IMR-90 (cell line): ENCODE results near the gene COPS4. TPM values are rescaled to one million over a fixed set of nuclear protein-coding genes. Genes with fewer than 3 reads are reported as not detected.
A peak's percentile ranks its signal among the peaks of the same experiment; 100 is the strongest.

Source experiments
- ATAC-seq: fragments of 200-7000 bp; cut with Tn5 transposase; 2 replicates; pipeline ENCODE4 v1.9.1; 2020; ENCODE audit warnings: low read depth, mild to moderate bottlenecking, moderate library complexity
- BruUV-seq: library from RNA; stranded (reverse); fragments of 400-500 nt; replicated peaks from 2 replicates; lab custom pipeline; 2021; lab: Mats Ljungman, UMichigan
- CTCF ChIA-PET: fragments of 300-600 bp; formaldehyde crosslinking; extraction: SDS; loops from one replicate; lab custom pipeline; 2021; ENCODE audit warnings: antibody characterized with exemption; lab: Yijun Ruan, JAX
- POLR2A ChIA-PET: fragments of 300-600 bp; sonication (Branson Sonifier 250); formaldehyde crosslinking; loops from one replicate; lab custom pipeline; 2022; ENCODE audit warnings: antibody characterized with exemption; ENCODE audit not compliant: unreplicated experiment; lab: Charles Lee
- DNase-seq: peaks from one replicate; pipeline ENCODE4 v3.0.0; 2013
- H2AFZ ChIP-seq: replicated peaks from 2 replicates; pipeline ENCODE3; 2013; ENCODE audit warnings: low read length, mild to moderate bottlenecking; ENCODE audit not compliant: poor library complexity
- H2AK5ac ChIP-seq: 2 replicates; pipeline ENCODE4 v1.6.1; 2013; ENCODE audit warnings: low read depth, low read length, inconsistent platforms
- H2AK9ac ChIP-seq: replicated peaks from 2 replicates; pipeline ENCODE3; 2013; ENCODE audit warnings: mild to moderate bottlenecking, low read depth, low read length, moderate library complexity; ENCODE audit not compliant: poor library complexity
- H2BK120ac ChIP-seq: 2 replicates; pipeline ENCODE4 v1.6.1; 2013; ENCODE audit warnings: low read depth, low read length, inconsistent platforms
- H2BK15ac ChIP-seq: 3 replicates; pipeline ENCODE4 v1.6.1; 2013; ENCODE audit warnings: low read depth, low read length, inconsistent platforms
- H2BK20ac ChIP-seq: 2 replicates; pipeline ENCODE4 v1.6.1; 2013; ENCODE audit warnings: low read depth, mild to moderate bottlenecking, inconsistent platforms, low read length, moderate library complexity
- H2BK5ac ChIP-seq: 2 replicates; pipeline ENCODE4 v1.6.1; 2013; ENCODE audit warnings: mild to moderate bottlenecking, low read depth, low read length, inconsistent platforms; ENCODE audit not compliant: poor library complexity, severe bottlenecking
- H3K14ac ChIP-seq: replicated peaks from 2 replicates; pipeline ENCODE4 v1.6.1; 2013; ENCODE audit warnings: low read depth, low read length, inconsistent platforms
- H3K18ac ChIP-seq: 2 replicates; pipeline ENCODE4 v1.6.1; 2013; ENCODE audit warnings: low read depth, low read length, control low read depth
- H3K23ac ChIP-seq: 2 replicates; pipeline ENCODE4 v1.6.1; 2013; ENCODE audit warnings: low read depth, low read length, inconsistent platforms
- H3K27ac ChIP-seq: 2 replicates; pipeline ENCODE4 v1.5.1; 2013; ENCODE audit warnings: mild to moderate bottlenecking, control low read depth, low read length; ENCODE audit not compliant: insufficient read depth
- H3K27me3 ChIP-seq: 2 replicates; pipeline ENCODE4 v1.6.1; 2013; ENCODE audit warnings: low read length; ENCODE audit not compliant: control insufficient read depth, insufficient read depth
- H3K36me3 ChIP-seq: 2 replicates; pipeline ENCODE4 v1.6.1; 2013; ENCODE audit warnings: low read length, mixed read lengths; ENCODE audit not compliant: control insufficient read depth, insufficient read depth
- H3K4ac ChIP-seq: 2 replicates; pipeline ENCODE4 v1.6.1; 2013; ENCODE audit warnings: low read depth, low read length, inconsistent platforms
- H3K4me1 ChIP-seq: 2 replicates; pipeline ENCODE4 v1.6.1; 2013; ENCODE audit warnings: low read length, mixed read lengths; ENCODE audit not compliant: control insufficient read depth, insufficient read depth
- H3K4me2 ChIP-seq: 2 replicates; pipeline ENCODE4 v1.6.1; 2013; ENCODE audit warnings: low read depth, mild to moderate bottlenecking, control low read depth, low read length, moderate library complexity
- H3K4me3 ChIP-seq: 2 replicates; pipeline ENCODE4 v1.5.1; 2013; ENCODE audit warnings: low read depth, mild to moderate bottlenecking, control low read depth, low read length, moderate library complexity; ENCODE audit not compliant: insufficient read depth
- H3K56ac ChIP-seq: 2 replicates; pipeline ENCODE4 v1.6.1; 2013; ENCODE audit warnings: low read length, inconsistent platforms; ENCODE audit not compliant: insufficient read depth; ENCODE audit errors: extremely low read depth
- H3K79me1 ChIP-seq, 2 experiments: 2 replicates each; pipeline ENCODE4 v1.6.1; 2013; ENCODE audit warnings: low read length in 2 of 2, inconsistent platforms in 1 of 2, low read depth in 1 of 2
- H3K9ac ChIP-seq: 2 replicates; pipeline ENCODE4 v1.6.1; 2013; ENCODE audit warnings: low read depth, low read length, control low read depth
- H3K9me1 ChIP-seq: 2 replicates; pipeline ENCODE4 v1.6.1; 2013; ENCODE audit warnings: low read length, inconsistent platforms; ENCODE audit not compliant: insufficient read depth
- H3K9me3 ChIP-seq: 2 replicates; pipeline ENCODE4 v1.6.1; 2013; ENCODE audit warnings: low read length; ENCODE audit not compliant: control insufficient read depth, insufficient read depth
- H4K20me1 ChIP-seq: 2 replicates; pipeline ENCODE4 v1.6.1; 2013; ENCODE audit warnings: low read length, inconsistent platforms; ENCODE audit not compliant: insufficient read depth
- H4K5ac ChIP-seq: 2 replicates; pipeline ENCODE4 v1.6.1; 2013; ENCODE audit warnings: mild to moderate bottlenecking, low read depth, low read length, control low read depth
- H4K8ac ChIP-seq, 2 experiments: 2 replicates each; pipeline ENCODE4 v1.6.1; 2013; ENCODE audit warnings: low read depth in 2 of 2, low read length in 2 of 2, control low read depth in 1 of 2, inconsistent platforms in 1 of 2
- H4K91ac ChIP-seq: 2 replicates; pipeline ENCODE4 v1.6.1; 2013; ENCODE audit warnings: low read depth, low read length, inconsistent platforms; ENCODE audit not compliant: insufficient read depth
- FOS ChIP-seq: fragments of 150-350 bp; IDR thresholded peaks from 2 replicates; pipeline ENCODE4 v1.6.1; 2016; ENCODE audit warnings: low read depth, low read length
- MXI1 ChIP-seq: IDR thresholded peaks from 2 replicates; pipeline ENCODE4 v1.6.1; 2012; ENCODE audit warnings: low read depth, mild to moderate bottlenecking, low read length, moderate library complexity, borderline replicate concordance
- NFE2L2 ChIP-seq: fragments of 150-350 bp; IDR thresholded peaks from 2 replicates; pipeline ENCODE4 v1.6.1; 2016; ENCODE audit warnings: low read depth, mild to moderate bottlenecking, low read length
- WGBS, 2 experiments: methylation state at CpG; one replicate each; pipeline versions ENCODE4 v1.1.5 to v1.1.7; 2013; ENCODE audit warnings: missing lambda C conversion rate in 2 of 2; ENCODE audit not compliant: insufficient read length in 1 of 2; ENCODE audit errors: extremely low coverage in 2 of 2; 5-methylcytosine and 5-hydroxymethylcytosine counted together
- dilution Hi-C: fragments of 300-500 bp; cut with HindIII; formaldehyde crosslinking; loops from one replicate; pipeline ENCODE4 v1.14.3; 2018; ENCODE audit warnings: low sequenced_read_pairs; ENCODE audit not compliant: unreplicated experiment
- in situ Hi-C: fragments of 300-500 bp; cut with MboI; formaldehyde crosslinking; loops from 3 replicates; pipeline ENCODE4 v1.14.3; 2019; ENCODE audit warnings: low sequenced_read_pairs, inconsistent platforms, mixed read lengths
- intact Hi-C: fragments of 100-400 bp; cut with micrococcal nuclease; formaldehyde crosslinking; loops from 2 replicates; pipeline ENCODE4 v1.10.0; 2022
- polyA plus RNA-seq, 3 experiments: library from polyadenylated mRNA; depleted of rRNA; stranded (reverse); fragments of >200 nt; gene quantifications; 2 replicates each; pipeline ENCODE4 v1.2.3, GENCODE V29; 2012; ENCODE audit warnings: low replicate concordance in 1 of 3
- total RNA-seq: library from RNA; depleted of rRNA; stranded (reverse); fragments of >200 nt; gene quantifications from 2 replicates; pipeline ENCODE4 v1.2.3, GENCODE V29; 2012

Gene COPS4
- total and polyA plus RNA-seq, 2 of the 4 experiments (the other 2 are of a cell fraction), result 40.1 to 115 TPM

- TF ChIP-seq NFE2L2, result no peak
Observed at GRCh38 chr4:83011689-83012199, 23.2 kb upstream of the COPS4 start (continued).

- Histone ChIP-seq H3K27me3 (no peaks in the 10 kb centered on the region), H3K9ac (peak overlapping the region; percentile 25), H3K4me2 (peak overlapping the region; percentile 73), H2BK5ac (peak overlapping the region; percentile 16), H3K79me1 (peaks cover 0 to 15% of the 10 kb centered on the region in 2 experiments; a peak in 2 of 4 replicates), H2AFZ (peak overlapping the region; percentile 91), H2AK9ac (peak overlapping the region; percentile 68), H3K9me1 (no peaks in the 10 kb centered on the region), H4K5ac (no peak overlapping the region), H2AK5ac (no peak overlapping the region), H3K18ac (no peak overlapping the region), H2BK20ac (no peak overlapping the region), H3K23ac (peak overlapping the region; percentile 25; the same call in 1 of the 2 replicates), H3K36me3 (no peaks in the 10 kb centered on the region), H2BK15ac (no peak overlapping the region), H4K8ac (no peak overlapping the region), H4K91ac (no peak overlapping the region), H3K27ac (no peak overlapping the region; the same call in 1 of the 2 replicates), H3K56ac (0 out of 2 replicates have a peak overlapping the region, but pooled peaks have one; percentile 0), H3K14ac (0 out of 2 replicates have a peak overlapping the region, but pooled peaks have one; percentile 21), H4K20me1 (no peaks in the 10 kb centered on the region), H3K4me3 (peak overlapping the region; percentile 53), H2BK120ac (no peak overlapping the region), H3K4me1 (no peaks in the 10 kb centered on the region; the same call in 1 of the 2 replicates), H3K9me3 (no peaks in the 10 kb centered on the region), H3K4ac (no peak overlapping the region)
- dilution Hi-C loops, result no loop called here
- intact Hi-C loops, result loop anchor here (1.0 to 2.0 kb wide), 2 partner anchors 23 to 112 kb away; partner anchors contain the start of genes COPS4 and THAP9
- ATAC-seq, result peak; percentile 5
- in situ Hi-C loops, result no loop called here
- no TSS peak for BruUV-seq
- ChIA-PET CTCF (interaction anchor here (0.6 kb wide), 1 partner anchor 18 kb away, joined by 6 read pairs; no protein-coding TSS in a partner anchor), POLR2A (interaction anchor here (0.6 kb wide), 1 partner anchor 111 kb away, joined by 8 read pairs; the partner anchor contains the start of gene THAP9)
- WGBS, 2 experiments, result 1% methylated on average over 30 of the region's 43 CpGs; no CpG with 5 or more reads in 1 of the 2 experiments
- no peak for DNase-seq
- TF ChIP-seq FOS, result no peak
- peak; percentile 9; the same call in 1 of the 2 replicates for TF ChIP-seq MXI1
Observed at GRCh38 chr4:83012200-83012686, 22.7 kb upstream of the COPS4 start.
